ENCODE results near the gene LRMDA. TPM values are rescaled to one million over a fixed set of nuclear protein-coding genes. Genes with fewer than 3 reads are reported as not detected.

Gene LRMDA
- total and polyA plus RNA-seq, 2 of the 13 experiments (the other 11 are each of a cell fraction or from before 2014, with no cell fraction given): 13.4 to 22.0 TPM

DNA sequence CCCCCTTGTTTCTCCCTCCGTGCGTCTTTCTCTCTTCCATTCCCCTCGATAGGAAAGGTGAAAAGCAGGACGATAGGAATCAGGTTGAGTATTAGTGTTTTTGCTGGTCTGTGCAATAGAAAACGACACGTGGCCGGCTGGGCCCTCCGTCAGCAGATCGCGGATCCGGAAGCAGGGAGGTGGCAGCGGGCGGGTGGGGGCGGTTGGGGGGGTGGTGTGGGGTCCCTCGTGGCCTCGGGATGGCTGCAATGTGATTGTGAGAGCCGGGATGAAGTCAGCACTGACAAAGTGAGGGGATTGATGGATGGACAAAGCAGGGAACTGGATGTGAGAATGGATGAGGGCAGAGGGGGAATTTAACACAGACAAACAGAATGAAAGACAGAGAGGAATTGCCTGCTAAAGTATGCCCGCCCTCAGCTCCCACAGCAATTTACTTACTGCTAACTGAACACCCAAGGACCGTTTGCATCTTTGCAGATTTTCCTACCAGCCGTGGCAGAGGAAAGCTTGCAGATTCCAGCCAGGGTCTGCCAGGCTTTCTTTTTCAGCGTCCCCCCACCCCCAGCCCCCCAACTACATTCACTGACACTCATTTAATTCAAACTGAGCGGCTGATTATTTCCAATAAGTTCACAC lies 280.9 kb downstream of the LRMDA start (continued):
- TF ChIP-seq, protein P1, sequence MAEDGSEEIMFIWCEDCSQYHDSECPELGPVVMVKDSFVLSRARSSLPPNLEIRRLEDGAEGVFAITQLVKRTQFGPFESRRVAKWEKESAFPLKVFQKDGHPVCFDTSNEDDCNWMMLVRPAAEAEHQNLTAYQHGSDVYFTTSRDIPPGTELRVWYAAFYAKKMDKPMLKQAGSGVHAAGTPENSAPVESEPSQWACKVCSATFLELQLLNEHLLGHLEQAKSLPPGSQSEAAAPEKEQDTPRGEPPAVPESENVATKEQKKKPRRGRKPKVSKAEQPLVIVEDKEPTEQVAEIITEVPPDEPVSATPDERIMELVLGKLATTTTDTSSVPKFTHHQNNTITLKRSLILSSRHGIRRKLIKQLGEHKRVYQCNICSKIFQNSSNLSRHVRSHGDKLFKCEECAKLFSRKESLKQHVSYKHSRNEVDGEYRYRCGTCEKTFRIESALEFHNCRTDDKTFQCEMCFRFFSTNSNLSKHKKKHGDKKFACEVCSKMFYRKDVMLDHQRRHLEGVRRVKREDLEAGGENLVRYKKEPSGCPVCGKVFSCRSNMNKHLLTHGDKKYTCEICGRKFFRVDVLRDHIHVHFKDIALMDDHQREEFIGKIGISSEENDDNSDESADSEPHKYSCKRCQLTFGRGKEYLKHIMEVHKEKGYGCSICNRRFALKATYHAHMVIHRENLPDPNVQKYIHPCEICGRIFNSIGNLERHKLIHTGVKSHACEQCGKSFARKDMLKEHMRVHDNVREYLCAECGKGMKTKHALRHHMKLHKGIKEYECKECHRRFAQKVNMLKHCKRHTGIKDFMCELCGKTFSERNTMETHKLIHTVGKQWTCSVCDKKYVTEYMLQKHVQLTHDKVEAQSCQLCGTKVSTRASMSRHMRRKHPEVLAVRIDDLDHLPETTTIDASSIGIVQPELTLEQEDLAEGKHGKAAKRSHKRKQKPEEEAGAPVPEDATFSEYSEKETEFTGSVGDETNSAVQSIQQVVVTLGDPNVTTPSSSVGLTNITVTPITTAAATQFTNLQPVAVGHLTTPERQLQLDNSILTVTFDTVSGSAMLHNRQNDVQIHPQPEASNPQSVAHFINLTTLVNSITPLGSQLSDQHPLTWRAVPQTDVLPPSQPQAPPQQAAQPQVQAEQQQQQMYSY (CRISPR knock-in tag; IDR thresholded peaks at IDR 0.05): no peak
- TF ChIP-seq ZNF232 (CRISPR knock-in tag; IDR thresholded peaks at IDR 0.05; ENCODE audit: borderline replicate concordance) (no peak), ZSCAN29 (CRISPR knock-in tag; conservative IDR thresholded peaks at IDR 0.05) (no peak), ZNF670 (CRISPR knock-in tag; IDR thresholded peaks at IDR 0.05; ENCODE audit: borderline replicate concordance) (no peak), ZNF879 (CRISPR knock-in tag; IDR thresholded peaks at IDR 0.05) (no peak)

DNA sequence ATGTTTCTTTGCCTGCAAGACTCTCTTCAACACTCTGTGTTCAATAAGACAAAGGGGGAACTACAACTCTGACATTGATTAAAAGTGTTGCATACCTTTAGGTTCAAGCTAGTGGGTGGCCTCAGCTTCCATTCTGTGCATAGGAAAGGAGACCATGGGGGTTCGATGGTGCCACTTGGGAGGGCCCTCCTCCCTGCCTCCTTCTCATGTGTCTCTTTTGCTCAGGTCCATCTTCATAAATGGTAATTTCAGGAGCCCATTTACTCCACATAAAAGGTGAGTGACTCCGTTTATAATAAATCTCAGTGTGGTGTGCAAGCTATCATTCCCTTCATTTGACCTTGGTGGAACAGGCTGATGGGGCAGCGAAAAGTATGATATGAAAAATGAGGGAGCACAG lies 285.1 kb downstream of the LRMDA start:
- no peak overlapping the region for H3K9ac ChIP-seq (ENCODE audit: insufficient read depth, low read depth, low read length)
- no peak for TF ChIP-seq ZC3H4 (CRISPR knock-in tag; IDR thresholded peaks at IDR 0.05; ENCODE audit: borderline replicate concordance)
- no peak for TF ChIP-seq PLSCR1 (CRISPR knock-in tag; IDR thresholded peaks at IDR 0.05; ENCODE audit: borderline replicate concordance)
- TF ChIP-seq TMF1 (CRISPR knock-in tag; IDR thresholded peaks at IDR 0.05; ENCODE audit: low read depth): no peak
- no peak for TF ChIP-seq ZSCAN31 (CRISPR knock-in tag; IDR thresholded peaks at IDR 0.05; ENCODE audit: low read depth)
- no peak for TF ChIP-seq ZNF577 (CRISPR knock-in tag; IDR thresholded peaks at IDR 0.05; ENCODE audit: borderline replicate concordance, low read depth)
- TF ChIP-seq, protein P2, sequence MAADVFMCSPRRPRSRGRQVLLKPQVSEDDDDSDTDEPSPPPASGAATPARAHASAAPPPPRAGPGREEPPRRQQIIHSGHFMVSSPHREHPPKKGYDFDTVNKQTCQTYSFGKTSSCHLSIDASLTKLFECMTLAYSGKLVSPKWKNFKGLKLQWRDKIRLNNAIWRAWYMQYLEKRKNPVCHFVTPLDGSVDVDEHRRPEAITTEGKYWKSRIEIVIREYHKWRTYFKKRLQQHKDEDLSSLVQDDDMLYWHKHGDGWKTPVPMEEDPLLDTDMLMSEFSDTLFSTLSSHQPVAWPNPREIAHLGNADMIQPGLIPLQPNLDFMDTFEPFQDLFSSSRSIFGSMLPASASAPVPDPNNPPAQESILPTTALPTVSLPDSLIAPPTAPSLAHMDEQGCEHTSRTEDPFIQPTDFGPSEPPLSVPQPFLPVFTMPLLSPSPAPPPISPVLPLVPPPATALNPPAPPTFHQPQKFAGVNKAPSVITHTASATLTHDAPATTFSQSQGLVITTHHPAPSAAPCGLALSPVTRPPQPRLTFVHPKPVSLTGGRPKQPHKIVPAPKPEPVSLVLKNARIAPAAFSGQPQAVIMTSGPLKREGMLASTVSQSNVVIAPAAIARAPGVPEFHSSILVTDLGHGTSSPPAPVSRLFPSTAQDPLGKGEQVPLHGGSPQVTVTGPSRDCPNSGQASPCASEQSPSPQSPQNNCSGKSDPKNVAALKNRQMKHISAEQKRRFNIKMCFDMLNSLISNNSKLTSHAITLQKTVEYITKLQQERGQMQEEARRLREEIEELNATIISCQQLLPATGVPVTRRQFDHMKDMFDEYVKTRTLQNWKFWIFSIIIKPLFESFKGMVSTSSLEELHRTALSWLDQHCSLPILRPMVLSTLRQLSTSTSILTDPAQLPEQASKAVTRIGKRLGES (CRISPR knock-in tag; IDR thresholded peaks at IDR 0.05; ENCODE audit: borderline replicate concordance): no peak
- no peak for TF ChIP-seq MEIS2 (CRISPR knock-in tag; IDR thresholded peaks at IDR 0.05)
- no peak for TF ChIP-seq SIX1 (CRISPR knock-in tag; IDR thresholded peaks at IDR 0.05; ENCODE audit: borderline replicate concordance)
- TF ChIP-seq ZNF780A (CRISPR knock-in tag; IDR thresholded peaks at IDR 0.05): no peak
- no peak for TF ChIP-seq MBD4 (IDR thresholded peaks at IDR 0.05; ENCODE audit: borderline replicate concordance, low read length)
- no peak for TF ChIP-seq SUZ12 (IDR thresholded peaks at IDR 0.05; ENCODE audit: low read depth, low read length)
- TF ChIP-seq MAFG (CRISPR knock-in tag; IDR thresholded peaks at IDR 0.05): no peak
- CTCF ChIA-PET (ENCODE audit: low intra/inter-chr PET ratio, low total read pairs): no interaction called here
- no peaks in the 10 kb centered on the region for H4K20me1 ChIP-seq (ENCODE audit: insufficient read depth, low read length)
- DNase-seq (ENCODE audit: low spot score) (no peak), FAIRE-seq (no peak), ATAC-seq (no peak)
- H3K79me2 ChIP-seq (ENCODE audit: insufficient read depth, low read length): no peaks in the 10 kb centered on the region
- H3K27me3 ChIP-seq (ENCODE audit: control insufficient read depth in 1 of 2, insufficient read depth in 2 of 2, low read length in 2 of 2): no peaks in the 10 kb centered on the region
- peaks cover 11% of the 10 kb centered on the region; the same call in 1 of the 2 replicates for H3K4me1 ChIP-seq (ENCODE audit: insufficient read depth, low read length)
- H2AFZ ChIP-seq (ENCODE audit: low read length): no peak overlapping the region
- H3K27ac ChIP-seq (ENCODE audit: extremely low read length, insufficient read depth, low read length): no peak overlapping the region
- H3K9me3 ChIP-seq (ENCODE audit: low read length): no peaks in the 10 kb centered on the region
- no TSS peak for BruUV-seq (replicated peaks)
- no peak overlapping the region for H3K4me2 ChIP-seq (ENCODE audit: low read depth, low read length)
- POLR2A ChIA-PET: no interaction called here
- H3K36me3 ChIP-seq (replicated peaks in 1 of 2; ENCODE audit: control insufficient read depth in 1 of 2, insufficient read depth in 2 of 2, low read length in 2 of 2): no peaks in the 10 kb centered on the region
- WGBS (ENCODE audit: low lambda C conversion rate): 93% methylated on average over 3 of the region's 3 CpGs
- intact Hi-C loops (cut with micrococcal nuclease; ENCODE audit: unreplicated experiment) (no loop called here), in situ Hi-C loops (cut with HindIII; ENCODE audit: extremely low pct_ligation_motif_present, low pct_unique_long_range_greater_than_20kb) (no loop called here)
- no peak overlapping the region for H3K4me3 ChIP-seq (replicated peaks in 1 of 3; ENCODE audit: insufficient read depth in 1 of 3, low read depth in 2 of 3, low read length in 3 of 3)

All from HepG2 (cell line).